GM19463 (cell line): ENCODE results near the gene KIF19.

Experiments used
- ATAC-seq: cut with Tn5 transposase; IDR thresholded peaks from one replicate; pipeline ENCODE4 v1.9.1; 2021; ENCODE audit warnings: mild to moderate bottlenecking, moderate library complexity; ENCODE audit not compliant: unreplicated experiment

KIF19 gene

GRCh38 chr17:74339537-74340195 is 13.6 kb downstream of the KIF19 start:
- no peak for ATAC-seq

- no peak for ATAC-seq
Measured at GRCh38 chr17:74340470-74341023, 14.5 kb downstream of the KIF19 start.

DNA sequence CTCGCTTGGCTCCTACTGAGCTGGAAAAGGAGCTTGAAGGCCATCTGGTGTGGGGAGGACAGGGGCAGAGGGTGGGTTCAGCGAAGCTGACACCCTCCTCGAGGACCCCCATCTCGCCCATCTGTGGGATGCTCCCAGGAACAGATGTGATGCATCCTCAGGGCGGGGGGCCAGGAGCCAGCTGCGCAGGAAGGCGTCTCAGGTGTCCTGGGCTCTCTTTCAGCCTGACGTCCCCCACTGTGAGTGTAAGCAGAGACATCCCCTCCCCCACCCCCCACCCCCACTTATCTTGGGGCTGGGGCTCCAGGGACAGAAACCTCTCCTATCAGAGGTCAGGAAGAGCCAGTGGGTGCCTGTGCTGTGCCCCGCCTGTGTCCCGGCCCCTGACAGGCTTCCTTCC is 16.2 kb downstream of the KIF19 start:
- no peak for ATAC-seq

GRCh38 chr17:74343121-74343520 is 17.1 kb downstream of the KIF19 start:
- no peak for ATAC-seq

DNA sequence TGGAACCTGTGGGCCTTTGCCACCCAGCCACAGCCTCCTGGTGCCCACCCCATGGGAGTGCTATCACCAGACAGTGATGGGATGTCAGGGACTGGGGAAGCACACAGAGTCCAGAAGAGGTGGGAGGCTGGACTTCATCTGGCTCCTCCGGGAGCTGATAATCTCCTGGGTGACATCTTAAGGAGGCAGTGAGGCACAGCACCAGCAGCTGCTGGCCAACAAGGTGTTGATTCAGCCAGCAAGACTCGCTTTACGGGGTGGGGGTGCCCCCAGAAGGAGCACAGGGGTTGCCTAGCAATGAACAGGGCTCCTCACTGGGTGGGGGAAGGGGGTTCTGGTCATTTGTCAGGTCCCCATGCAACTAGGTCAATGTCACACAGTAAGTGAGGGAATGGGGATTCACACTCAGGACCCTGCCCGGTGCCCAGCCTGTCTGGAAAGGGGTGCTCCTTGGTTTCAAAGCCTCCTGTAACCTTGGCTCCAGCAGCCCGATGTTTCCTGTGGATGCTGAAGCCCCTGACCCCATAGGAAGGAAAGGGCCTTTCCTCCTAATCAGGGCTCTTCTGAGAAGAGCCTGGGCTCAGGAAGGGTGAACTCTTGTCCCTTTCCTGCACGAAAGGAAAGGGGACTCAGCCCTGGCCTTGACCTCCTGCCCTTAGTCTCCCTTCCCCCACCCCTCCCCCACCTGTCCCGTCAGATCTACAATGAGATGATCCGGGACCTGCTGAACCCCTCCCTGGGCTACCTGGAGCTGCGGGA is 17.7 kb downstream of the KIF19 start:
- no peak for ATAC-seq

DNA sequence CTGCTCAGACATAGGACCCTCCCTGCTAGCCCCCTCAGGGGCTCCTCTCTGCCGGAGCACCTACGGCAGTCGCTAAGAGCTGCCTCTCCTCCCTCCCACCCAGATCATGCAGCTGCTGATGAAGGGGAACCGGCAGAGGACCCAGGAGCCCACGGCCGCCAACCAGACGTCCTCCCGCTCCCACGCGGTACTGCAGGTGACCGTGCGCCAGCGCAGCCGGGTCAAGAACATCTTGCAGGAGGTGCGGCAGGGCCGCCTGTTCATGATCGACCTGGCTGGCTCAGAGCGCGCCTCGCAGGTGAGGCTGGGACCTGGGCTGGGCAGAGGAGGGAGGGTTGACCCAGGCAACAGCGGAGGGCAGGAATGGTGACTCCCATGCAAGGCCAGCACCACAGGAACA is 18.6 kb downstream of the KIF19 start:
- ATAC-seq = no peak

GRCh38 chr17:74345433-74346241 is 19.6 kb downstream of the KIF19 start:
- no peak for ATAC-seq

GRCh38 chr17:74347646-74348045 is 21.6 kb downstream of the KIF19 start:
- no peak for ATAC-seq

DNA sequence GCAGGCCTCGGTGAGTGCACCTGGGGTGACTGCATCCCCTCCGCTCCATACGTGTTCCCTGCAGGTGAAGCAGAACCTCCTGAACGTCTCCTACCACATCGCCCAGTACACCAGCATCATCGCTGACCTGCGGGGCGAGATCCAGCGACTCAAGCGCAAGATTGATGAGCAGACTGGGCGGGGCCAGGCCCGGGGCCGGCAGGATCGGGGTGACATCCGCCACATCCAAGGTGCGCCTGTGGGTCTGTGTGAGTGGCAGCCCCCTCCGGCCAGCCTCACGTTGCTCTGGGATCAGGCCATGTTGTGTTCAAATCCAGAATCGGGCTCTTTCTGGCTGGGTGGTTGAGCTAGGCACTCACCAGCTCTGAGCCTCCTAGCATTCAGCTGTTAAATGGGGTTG is 23.1 kb downstream of the KIF19 start:
- no peak for ATAC-seq

DNA sequence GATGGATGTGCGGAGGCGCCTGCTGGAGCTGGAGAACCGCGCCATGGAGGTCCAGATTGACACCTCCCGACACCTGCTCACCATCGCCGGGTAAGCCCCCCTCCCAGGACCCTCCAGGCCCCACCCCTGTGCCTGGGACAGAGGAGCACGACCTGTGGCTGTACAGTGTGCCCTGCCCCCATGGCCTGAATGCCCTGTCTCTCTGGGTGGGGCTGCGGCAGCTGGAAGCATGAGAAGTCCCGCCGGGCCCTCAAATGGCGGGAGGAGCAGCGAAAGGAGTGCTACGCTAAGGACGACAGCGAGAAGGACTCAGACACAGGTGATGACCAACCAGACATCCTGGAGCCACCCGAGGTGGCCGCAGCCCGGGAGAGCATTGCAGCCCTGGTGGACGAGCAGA is 24.5 kb downstream of the KIF19 start:
- ATAC-seq = no peak

DNA sequence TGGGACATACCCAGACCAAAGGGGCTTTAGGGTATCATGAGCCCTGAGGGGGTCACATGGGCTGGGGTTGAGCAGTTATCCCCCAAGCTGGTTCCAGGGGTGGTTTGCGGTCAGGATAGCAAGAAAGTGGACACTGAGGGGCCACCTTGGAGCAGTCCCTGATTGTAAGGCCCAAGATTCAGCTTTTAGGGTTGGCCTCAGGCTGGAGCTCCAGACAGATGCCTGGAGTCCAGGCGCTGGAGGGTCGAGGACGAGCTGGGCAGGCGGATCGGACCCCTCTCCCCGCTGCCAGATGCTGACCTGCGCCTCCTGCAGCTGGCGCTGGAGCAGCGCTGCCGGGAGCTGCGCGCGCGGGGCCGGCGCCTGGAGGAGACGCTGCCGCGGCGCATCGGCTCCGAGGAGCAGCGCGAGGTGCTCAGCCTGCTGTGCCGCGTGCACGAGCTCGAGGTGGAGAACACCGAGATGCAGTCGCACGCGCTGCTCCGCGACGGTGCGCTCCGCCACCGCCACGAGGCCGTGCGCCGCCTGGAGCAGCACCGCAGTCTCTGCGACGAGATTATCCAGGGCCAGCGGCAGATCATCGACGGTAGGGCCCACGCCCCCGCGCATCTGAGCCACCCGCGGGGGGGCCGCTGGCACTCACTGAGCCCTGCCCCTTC is 25.7 kb downstream of the KIF19 start:
- no peak for ATAC-seq

DNA sequence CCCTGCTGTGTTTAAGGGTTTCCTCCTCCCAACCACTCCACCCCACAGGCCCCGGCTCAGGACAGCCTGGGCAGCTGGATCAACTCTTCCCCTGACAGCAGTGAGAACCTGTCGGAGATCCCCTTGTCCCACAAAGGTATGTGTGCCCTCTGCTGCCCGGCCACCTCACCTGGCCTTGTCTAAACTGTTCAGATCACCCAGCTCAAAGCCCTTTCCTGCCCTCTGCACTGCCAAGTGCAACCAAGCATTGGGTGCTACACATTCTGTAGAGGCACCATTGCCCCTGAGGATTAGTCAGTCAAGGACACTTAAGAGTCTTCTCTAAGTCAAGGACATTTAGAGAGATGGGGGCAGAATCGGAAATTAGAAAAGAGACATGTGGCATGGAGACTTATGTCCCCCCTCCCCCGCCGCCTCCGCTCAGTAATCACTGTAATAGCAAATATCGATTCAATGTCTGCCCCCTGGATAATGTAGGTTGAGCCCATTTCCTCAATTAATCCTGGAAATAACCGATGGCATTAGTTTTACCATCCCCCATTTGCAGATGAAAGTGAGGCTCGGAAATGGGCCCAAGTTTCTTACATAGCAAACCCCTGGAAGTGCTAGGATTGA is 27.5 kb downstream of the KIF19 start:
- ATAC-seq = no peak

DNA sequence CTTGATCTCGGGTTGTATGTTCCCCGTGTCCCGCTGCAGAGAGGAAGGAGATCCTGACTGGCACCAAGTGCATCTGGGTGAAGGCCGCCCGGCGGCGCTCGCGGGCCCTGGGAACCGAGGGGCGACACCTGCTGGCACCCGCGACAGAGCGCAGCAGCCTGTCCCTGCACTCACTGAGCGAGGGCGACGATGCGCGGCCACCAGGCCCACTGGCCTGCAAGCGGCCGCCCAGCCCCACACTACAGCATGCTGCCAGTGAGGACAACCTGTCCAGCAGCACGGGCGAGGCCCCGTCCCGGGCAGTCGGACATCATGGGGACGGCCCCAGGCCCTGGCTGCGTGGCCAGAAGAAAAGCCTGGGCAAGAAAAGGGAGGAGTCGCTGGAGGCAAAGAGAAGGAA is 28.1 kb downstream of the KIF19 start:
- no peak for ATAC-seq

- ATAC-seq = no peak
Measured at GRCh38 chr17:74354561-74354960, 28.5 kb downstream of the KIF19 start.

- no peak for ATAC-seq
Measured at GRCh38 chr17:74355065-74355464, 29.0 kb downstream of the KIF19 start.

DNA sequence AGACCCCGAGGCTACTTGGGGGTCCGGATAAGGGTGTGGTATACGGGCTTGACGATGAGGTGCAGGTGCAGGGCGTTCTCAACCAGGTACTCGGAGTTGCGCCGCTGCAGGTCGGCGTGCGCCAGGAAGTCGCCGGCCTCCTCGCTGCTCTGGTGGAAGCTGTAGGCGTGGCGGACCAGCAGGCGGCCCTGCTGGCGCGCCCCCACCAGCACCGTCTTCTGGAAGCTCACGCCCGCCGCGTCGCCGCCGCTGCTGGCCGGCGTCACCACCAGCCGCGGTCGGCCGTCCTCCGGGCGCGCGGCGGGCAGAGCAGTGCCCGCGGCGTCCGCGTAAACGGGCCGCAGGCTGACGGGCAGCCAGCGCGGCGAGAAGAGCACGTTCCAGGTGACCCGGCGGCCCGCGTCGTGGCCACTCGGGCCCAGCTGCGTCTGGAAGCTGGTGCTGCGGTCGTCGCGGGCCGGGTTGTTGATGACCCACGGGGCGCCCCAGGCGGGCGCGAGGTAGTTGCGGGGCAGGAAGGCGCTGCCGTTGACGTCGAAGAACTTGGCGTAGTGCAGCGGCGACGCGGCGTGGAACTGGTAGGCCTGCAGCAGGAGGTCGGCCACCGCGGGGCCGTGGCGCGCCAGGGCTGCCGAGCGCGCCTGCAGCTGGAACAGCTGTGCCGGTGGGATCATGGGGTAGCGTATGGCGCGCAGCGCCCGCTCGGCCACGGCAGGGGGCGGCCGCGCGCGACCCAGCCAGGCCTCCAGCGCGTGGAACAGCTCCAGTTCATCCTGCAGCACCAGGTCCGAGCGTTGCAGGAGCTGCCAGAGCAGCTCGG is 30.8 kb downstream of the KIF19 start:
- ATAC-seq = no peak

DNA sequence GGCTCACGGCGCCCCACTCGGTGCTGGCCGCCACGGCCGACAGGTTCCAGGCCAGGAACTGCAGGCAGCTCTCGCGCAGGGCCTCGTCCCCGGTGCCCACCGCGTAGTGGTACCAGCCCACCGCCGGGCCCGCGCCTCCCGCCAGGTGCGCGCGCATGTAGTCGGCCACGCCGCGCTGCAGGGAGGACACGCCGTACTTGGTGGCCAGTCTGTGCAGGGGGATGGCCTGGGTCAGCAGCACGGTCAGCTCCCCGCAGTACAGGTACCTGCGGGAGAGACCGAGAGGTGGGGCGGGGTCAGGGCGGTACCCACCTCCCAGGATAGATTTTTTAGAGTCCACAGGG is 31.4 kb downstream of the KIF19 start:
- no peak for ATAC-seq

- ATAC-seq = no peak
Measured at GRCh38 chr17:74358697-74359096, 32.7 kb downstream of the KIF19 start.

DNA sequence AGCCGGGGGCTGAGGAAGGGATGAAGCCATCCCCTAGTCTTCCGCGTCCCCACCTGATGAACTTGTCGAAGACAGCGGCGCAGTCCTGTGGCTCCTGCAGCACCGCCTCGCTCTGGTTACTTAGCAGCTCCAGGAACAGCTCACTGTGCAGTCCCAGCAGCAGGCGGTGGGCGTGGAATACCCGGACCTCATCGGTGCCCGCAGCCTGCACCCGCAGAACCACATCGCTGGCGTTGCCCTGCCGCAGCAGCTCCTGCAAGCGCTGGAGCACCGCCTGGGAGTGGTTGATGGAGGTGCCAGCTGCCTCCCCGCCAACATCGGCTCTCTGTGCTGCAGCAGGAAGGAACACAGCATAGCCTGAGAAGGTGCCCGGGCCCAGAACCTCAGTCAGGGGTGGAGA is 33.9 kb downstream of the KIF19 start:
- no peak for ATAC-seq

GRCh38 chr17:74360899-74361229 is 34.8 kb downstream of the KIF19 start:
- no peak for ATAC-seq
